ENCODE measurements around the gene ABCA7. TPM values are rescaled to one million over a fixed set of nuclear protein-coding genes. Genes with fewer than 3 reads are reported as not detected.

ABCA7 gene
- total RNA-seq, 1 donor from 2014 or later = 6.7 TPM

DNA sequence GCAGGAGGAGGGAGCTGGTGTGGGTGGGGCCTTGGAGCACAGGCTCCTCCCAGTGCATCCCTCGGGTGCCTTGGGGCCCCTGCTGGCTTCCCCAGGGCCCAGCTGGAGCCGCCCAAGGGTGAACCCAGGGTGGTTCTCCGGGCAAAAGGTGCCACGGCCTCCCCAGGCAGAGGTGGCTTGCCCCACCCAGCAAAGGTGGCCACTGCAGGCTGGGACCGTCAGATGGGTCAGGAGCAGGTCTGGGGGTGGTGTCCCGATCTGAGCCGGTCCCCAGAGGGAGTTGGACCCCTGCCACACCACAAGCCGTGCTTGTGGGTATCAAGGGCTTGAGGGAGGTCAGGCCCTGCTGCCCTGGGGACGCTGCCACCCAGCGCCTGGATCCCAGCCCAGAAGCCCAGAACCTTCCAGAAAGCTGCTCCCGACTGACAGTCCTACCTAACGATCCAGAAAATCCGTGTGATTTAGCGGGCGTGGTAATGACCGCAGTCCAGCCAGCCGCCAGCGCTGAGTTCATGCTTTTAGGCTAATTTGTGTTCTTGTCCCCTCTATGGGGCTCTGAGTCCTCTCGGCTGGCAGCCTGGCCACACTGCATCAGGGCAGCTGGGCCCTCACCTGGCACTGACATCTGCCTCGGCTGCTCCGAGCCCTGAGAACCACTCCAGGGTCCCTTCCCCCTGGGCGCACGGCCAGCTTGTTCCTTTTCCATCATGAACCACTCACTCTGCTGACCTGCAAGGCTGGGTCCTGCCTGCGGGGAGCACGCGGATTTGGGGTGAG, 44.7 kb upstream of the ABCA7 start:
- Mint-ChIP-seq H3K27me3 (ENCODE audit: low read depth) (peaks cover 22% of the 10 kb centered on the region), H3K36me3 (ENCODE audit: low read depth) (peaks cover 4% of the 10 kb centered on the region)
- no peak for DNase-seq (ENCODE audit: low spot score)

DNA sequence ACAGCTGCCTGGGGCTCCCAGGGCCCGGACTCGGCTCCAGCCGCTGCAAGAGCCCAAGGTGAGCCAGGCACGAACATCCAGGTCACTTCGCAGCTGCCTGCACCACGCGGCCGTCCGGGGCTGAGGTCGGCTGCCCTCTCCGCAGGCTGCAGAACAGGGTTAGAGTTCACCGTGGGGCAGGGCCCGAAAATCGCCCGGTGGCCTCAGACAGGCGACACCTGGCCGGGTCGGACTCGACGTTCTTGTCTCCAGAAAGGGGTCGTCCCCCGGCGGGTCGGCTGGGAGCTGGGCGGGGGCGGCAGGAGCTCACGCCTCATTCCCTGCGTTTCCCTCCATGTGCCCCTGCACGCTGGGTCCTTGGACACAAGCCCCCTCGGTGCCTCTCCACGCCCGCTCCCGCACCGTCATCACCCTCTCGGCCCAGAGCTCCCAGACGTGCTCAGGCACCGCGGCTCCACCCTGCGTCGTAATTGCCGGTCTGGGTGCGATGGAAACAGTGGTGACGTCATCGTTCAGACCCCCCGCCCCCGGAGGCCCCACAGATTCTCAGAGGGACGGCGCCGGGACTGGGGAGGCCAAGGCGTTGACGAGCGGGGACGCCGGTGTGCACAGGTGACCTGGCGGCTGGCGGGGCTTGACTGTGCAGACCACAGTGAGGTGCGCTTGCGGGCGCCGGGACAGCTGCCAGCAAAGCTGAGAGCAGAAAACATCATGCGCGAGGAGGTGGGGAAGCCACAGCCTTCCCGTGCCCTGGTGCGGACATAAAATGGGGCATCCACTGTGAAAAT, 43.7 kb upstream of the ABCA7 start:
- TF ChIP-seq, protein P1, sequence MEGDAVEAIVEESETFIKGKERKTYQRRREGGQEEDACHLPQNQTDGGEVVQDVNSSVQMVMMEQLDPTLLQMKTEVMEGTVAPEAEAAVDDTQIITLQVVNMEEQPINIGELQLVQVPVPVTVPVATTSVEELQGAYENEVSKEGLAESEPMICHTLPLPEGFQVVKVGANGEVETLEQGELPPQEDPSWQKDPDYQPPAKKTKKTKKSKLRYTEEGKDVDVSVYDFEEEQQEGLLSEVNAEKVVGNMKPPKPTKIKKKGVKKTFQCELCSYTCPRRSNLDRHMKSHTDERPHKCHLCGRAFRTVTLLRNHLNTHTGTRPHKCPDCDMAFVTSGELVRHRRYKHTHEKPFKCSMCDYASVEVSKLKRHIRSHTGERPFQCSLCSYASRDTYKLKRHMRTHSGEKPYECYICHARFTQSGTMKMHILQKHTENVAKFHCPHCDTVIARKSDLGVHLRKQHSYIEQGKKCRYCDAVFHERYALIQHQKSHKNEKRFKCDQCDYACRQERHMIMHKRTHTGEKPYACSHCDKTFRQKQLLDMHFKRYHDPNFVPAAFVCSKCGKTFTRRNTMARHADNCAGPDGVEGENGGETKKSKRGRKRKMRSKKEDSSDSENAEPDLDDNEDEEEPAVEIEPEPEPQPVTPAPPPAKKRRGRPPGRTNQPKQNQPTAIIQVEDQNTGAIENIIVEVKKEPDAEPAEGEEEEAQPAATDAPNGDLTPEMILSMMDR (IDR thresholded peaks at IDR 0.05) = no peak
- Mint-ChIP-seq H3K9me3 (ENCODE audit: low read depth) (no peaks in the 10 kb centered on the region), H3K4me3 (ENCODE audit: unreplicated experiment) (no peak overlapping the region), H3K36me3 (ENCODE audit: low read depth) (peaks cover 4% of the 10 kb centered on the region), H3K4me1 (ENCODE audit: low read depth) (peaks cover 6% of the 10 kb centered on the region), H3K27ac (ENCODE audit: unreplicated experiment) (no peak overlapping the region), H3K27me3 (ENCODE audit: low read depth) (peaks cover 24% of the 10 kb centered on the region)
- DNase-seq (ENCODE audit: low spot score) = no peak

More for the DNA sequence above, 44.7 kb upstream of the ABCA7 start:
- TF ChIP-seq, protein P1 (IDR thresholded peaks at IDR 0.05) = no peak
- peaks cover 6% of the 10 kb centered on the region for H3K4me1 Mint-ChIP-seq (ENCODE audit: low read depth)
- H3K27ac Mint-ChIP-seq (ENCODE audit: unreplicated experiment) = no peak overlapping the region
- no peaks in the 10 kb centered on the region for H3K9me3 Mint-ChIP-seq (ENCODE audit: low read depth)
- H3K4me3 Mint-ChIP-seq (ENCODE audit: unreplicated experiment) = no peak overlapping the region

DNA sequence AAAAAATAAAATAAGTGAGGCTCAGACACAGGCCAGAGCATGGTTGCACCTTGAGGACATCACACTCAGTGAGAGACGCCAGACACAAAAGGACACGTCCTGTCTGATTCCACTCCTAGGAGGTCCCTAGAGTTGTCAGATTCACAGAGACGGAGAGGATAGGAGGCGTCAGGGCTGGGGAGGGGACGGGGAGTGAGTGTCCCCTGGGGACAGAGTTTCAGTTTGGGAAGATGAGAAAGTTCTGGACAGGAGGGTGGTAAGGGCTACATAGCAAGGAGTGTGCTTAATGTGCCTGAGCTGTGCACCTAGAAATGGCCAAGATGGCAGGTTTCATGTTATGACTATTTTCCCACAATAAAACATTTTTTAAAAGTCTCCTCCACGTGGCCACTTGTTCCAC, 41.8 kb upstream of the ABCA7 start:
- TF ChIP-seq, protein P1 (IDR thresholded peaks at IDR 0.05) = no peak
- H3K27me3 Mint-ChIP-seq (ENCODE audit: low read depth) = peaks cover 24% of the 10 kb centered on the region
- no peak for DNase-seq (ENCODE audit: low spot score)
- H3K4me1 Mint-ChIP-seq (ENCODE audit: low read depth) = peaks cover 6% of the 10 kb centered on the region
- H3K4me3 Mint-ChIP-seq (ENCODE audit: unreplicated experiment) = no peak overlapping the region
- H3K36me3 Mint-ChIP-seq (ENCODE audit: low read depth) = peaks cover 2% of the 10 kb centered on the region
- H3K9me3 Mint-ChIP-seq (ENCODE audit: low read depth) = no peaks in the 10 kb centered on the region
- H3K27ac Mint-ChIP-seq (ENCODE audit: unreplicated experiment) = no peak overlapping the region

DNA sequence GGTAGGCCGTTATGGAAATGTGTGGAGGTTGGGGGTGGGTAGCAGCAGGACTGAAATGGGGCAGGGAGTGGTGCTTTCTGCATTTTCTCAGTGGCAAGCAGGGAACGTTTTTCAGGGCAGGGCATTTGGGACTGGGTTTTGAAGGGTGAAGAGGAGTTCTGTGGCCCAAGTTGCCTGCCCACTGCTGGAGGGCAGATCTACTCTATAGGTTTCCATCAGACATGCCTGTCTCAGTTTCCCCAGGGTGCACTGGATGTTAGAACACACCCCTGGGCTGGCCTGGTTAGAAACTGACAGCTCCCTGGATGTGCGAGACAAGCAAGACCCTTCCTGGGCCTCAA, 40.6 kb upstream of the ABCA7 start:
- DNase-seq (ENCODE audit: low spot score) = no peak
- H3K27me3 Mint-ChIP-seq (ENCODE audit: low read depth) = peaks cover 24% of the 10 kb centered on the region
- no peaks in the 10 kb centered on the region for H3K9me3 Mint-ChIP-seq (ENCODE audit: low read depth)
- no peak overlapping the region for H3K27ac Mint-ChIP-seq (ENCODE audit: unreplicated experiment)
- H3K36me3 Mint-ChIP-seq (ENCODE audit: low read depth) = no peaks in the 10 kb centered on the region
- H3K4me3 Mint-ChIP-seq (ENCODE audit: unreplicated experiment) = peak overlapping the region; percentile 35
- H3K4me1 Mint-ChIP-seq (ENCODE audit: low read depth) = peaks cover 6% of the 10 kb centered on the region
- TF ChIP-seq, protein P1 (IDR thresholded peaks at IDR 0.05) = no peak

DNA sequence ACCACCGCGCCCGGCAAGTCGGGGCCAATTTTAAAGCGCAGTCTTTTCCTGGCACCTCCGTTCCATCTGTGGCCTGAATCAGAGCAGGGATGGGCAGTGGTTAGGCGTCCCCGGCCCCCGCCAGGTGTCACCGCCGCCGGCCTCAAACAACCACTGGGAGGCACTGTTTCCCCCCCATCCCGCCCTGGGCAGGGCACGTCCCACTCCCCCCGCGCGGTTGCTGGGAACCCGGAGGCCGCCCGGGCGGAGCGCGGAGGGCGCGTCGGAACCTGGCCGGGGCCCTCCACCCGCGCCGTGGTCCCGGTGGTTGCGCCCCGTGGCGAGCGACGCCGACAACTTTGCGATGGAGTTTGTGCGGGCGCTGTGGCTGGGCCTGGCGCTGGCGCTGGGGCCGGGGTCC, 39.8 kb upstream of the ABCA7 start, which contains the start of gene GRIN3B:
TSS of gene GRIN3B (plus strand) at position 325 of the 400 bp plus-strand sequence. CDS start at position 344, 19 bp downstream.
- peak within 1 kb of the TSS; percentile 40 for H3K4me3 Mint-ChIP-seq (ENCODE audit: unreplicated experiment)
- H3K4me1 Mint-ChIP-seq (ENCODE audit: low read depth) = peaks cover 6% of the 10 kb centered on the region
- no peaks in the 10 kb centered on the region for H3K36me3 Mint-ChIP-seq (ENCODE audit: low read depth)
- H3K27ac Mint-ChIP-seq (ENCODE audit: unreplicated experiment) = no peak within 1 kb of the TSS
- H3K27me3 Mint-ChIP-seq (ENCODE audit: low read depth) = peaks cover 26% of the 10 kb centered on the region
- DNase-seq (ENCODE audit: low spot score) = no peak
- TF ChIP-seq, protein P1 (IDR thresholded peaks at IDR 0.05) = peak; percentile 79
- H3K9me3 Mint-ChIP-seq (ENCODE audit: low read depth) = no peaks in the 10 kb centered on the region

All from chondrocyte (in vitro differentiated cells).